PFSK-1 (cell line): ENCODE data around the gene ERBB3.
A peak's percentile ranks its signal among the peaks of the same experiment; 100 is the strongest.

ENCODE experiments used
- POLR2AphosphoS5 ChIP-seq: IDR thresholded peaks from 2 replicates; pipeline ENCODE4 v1.6.1; 2012; ENCODE audit warnings: low read depth, mild to moderate bottlenecking, control low read depth, low read length, moderate library complexity
- SIN3A ChIP-seq: IDR thresholded peaks from 2 replicates; pipeline ENCODE4 v1.6.1; 2012; ENCODE audit warnings: mild to moderate bottlenecking, low read length, moderate library complexity, borderline replicate concordance; ENCODE audit not compliant: insufficient read depth
- TAF1 ChIP-seq: IDR thresholded peaks from 2 replicates; pipeline ENCODE4 v1.6.1; 2012; ENCODE audit warnings: low read length, control low read depth, borderline replicate concordance; ENCODE audit not compliant: insufficient read depth
- TF ChIP-seq, protein P1 (sequence below), 2 experiments: IDR thresholded peaks; 2 replicates each; pipeline versions ENCODE4 v1.6.1 to v1.8.0; 2011 to 2012; ENCODE audit warnings: low read depth in 2 of 2, low read length in 2 of 2, control low read depth in 1 of 2, inconsistent platforms in 1 of 2, mild to moderate bottlenecking in 1 of 2, moderate library complexity in 1 of 2; ENCODE audit not compliant: insufficient read depth in 1 of 2

DNA sequence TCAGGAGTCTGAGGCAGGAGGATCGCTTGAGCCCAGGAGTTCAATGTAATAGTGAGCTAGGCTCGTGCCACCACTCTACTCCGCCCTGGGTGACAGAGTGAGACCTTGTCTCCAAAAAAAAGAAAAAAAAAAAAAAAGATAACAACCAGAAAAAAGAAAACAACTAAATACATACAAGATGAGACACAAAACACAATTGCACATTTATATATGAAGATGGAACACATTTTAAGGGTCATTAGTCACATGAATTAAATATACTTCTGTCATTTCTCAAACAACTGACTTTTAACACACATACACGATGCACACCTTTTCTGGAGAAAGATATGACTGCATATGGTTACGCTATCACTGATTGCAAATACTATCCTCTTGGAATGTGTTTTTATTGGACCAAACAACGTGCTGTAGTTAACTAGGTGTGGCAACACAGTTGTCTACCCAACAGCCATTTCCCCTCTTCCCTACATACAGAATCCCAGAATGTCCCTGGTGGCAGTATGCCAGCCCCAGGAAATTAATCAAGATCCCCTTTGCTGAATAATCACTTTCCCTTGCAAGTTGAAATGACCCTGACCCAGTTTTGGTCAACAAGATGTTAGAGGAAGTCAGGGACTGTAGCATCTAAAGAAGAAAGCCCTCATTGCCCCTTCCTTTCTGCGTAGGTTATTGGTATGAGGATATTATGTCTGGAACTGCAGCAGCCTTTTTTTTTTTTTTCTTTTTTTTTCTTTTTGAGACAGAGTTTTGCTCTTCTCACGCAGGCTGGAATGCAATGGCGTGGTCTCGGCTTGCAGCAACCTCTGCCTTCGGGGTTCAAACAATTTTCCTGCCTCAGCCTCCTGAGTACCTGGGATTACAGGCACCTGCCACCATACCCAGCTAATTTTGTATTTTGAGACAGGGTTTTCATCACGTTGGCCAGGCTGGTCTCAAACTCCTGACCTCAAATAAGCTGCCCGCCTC lies 66.8 kb downstream of the ERBB3 start:
- TF ChIP-seq POLR2AphosphoS5 (no peak), SIN3A (0 out of 2 replicates have a peak, but pooled peaks have one; percentile 14), TAF1 (no peak)
- TF ChIP-seq, protein P1, sequence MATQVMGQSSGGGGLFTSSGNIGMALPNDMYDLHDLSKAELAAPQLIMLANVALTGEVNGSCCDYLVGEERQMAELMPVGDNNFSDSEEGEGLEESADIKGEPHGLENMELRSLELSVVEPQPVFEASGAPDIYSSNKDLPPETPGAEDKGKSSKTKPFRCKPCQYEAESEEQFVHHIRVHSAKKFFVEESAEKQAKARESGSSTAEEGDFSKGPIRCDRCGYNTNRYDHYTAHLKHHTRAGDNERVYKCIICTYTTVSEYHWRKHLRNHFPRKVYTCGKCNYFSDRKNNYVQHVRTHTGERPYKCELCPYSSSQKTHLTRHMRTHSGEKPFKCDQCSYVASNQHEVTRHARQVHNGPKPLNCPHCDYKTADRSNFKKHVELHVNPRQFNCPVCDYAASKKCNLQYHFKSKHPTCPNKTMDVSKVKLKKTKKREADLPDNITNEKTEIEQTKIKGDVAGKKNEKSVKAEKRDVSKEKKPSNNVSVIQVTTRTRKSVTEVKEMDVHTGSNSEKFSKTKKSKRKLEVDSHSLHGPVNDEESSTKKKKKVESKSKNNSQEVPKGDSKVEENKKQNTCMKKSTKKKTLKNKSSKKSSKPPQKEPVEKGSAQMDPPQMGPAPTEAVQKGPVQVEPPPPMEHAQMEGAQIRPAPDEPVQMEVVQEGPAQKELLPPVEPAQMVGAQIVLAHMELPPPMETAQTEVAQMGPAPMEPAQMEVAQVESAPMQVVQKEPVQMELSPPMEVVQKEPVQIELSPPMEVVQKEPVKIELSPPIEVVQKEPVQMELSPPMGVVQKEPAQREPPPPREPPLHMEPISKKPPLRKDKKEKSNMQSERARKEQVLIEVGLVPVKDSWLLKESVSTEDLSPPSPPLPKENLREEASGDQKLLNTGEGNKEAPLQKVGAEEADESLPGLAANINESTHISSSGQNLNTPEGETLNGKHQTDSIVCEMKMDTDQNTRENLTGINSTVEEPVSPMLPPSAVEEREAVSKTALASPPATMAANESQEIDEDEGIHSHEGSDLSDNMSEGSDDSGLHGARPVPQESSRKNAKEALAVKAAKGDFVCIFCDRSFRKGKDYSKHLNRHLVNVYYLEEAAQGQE (IDR thresholded peaks at IDR 0.05; ENCODE audit: insufficient read depth in 1 of 2, low read depth in 2 of 2, low read length in 2 of 2), result no peak
